Caco-2 (cell line): Measurements from ENCODE around the gene PHKB. TPM values are rescaled to one million over a fixed set of nuclear protein-coding genes. Genes with fewer than 3 reads are reported as not detected.

Experiments used
- BruUV-seq: library from RNA; stranded (reverse); fragments of 400-500 nt; replicated peaks from 2 replicates; lab custom pipeline; 2021; lab: Mats Ljungman, UMichigan
- CTCF ChIA-PET: fragments of 300-600 bp; sonication (Branson Sonifier 250); formaldehyde crosslinking; loops from one replicate; lab custom pipeline; 2022; ENCODE audit warnings: antibody characterized with exemption; lab: Charles Lee
- POLR2A ChIA-PET: fragments of 300-600 bp; sonication (Branson Sonifier 250); formaldehyde crosslinking; loops from one replicate; lab custom pipeline; 2022; ENCODE audit warnings: antibody characterized with exemption; lab: Charles Lee
- DNase-seq, 2 experiments: peaks; one replicate each; pipeline versions ENCODE4 v3.0.0 to v3.0.0-alpha.2; 2020 to 2022
- H3K27me3 ChIP-seq: replicated peaks from 2 replicates; pipeline ENCODE4 v1.6.0; 2011; ENCODE audit warnings: low read length; ENCODE audit not compliant: control insufficient read depth, insufficient read depth
- H3K36me3 ChIP-seq: 2 replicates; pipeline ENCODE4 v1.5.1; 2011; ENCODE audit warnings: low read length; ENCODE audit not compliant: control insufficient read depth, insufficient read depth
- H3K4me1 ChIP-seq: fragments of 250-450 bp; sonication (Bioruptor Pico); 2 replicates; pipeline ENCODE4 v1.5.1; 2020; ENCODE audit warnings: mild to moderate bottlenecking
- H3K4me3 ChIP-seq: 2 replicates; pipeline ENCODE4 v1.5.1; 2011; ENCODE audit warnings: low read depth, mild to moderate bottlenecking, control low read depth, low read length
- H3K9me3 ChIP-seq: fragments of 250-450 bp; sonication (Bioruptor Pico); 2 replicates; pipeline ENCODE4 v1.5.1; 2020; ENCODE audit warnings: mild to moderate bottlenecking, moderate library complexity
- H3K27ac Mint-ChIP-seq: one replicate; pipeline ENCODE4 v1.8.0; 2022; ENCODE audit warnings: mixed read lengths; ENCODE audit not compliant: unreplicated experiment
- H3K27me3 Mint-ChIP-seq: one replicate; pipeline ENCODE4 v1.8.0; 2022; ENCODE audit warnings: mixed read lengths; ENCODE audit not compliant: insufficient read depth, unreplicated experiment
- H3K36me3 Mint-ChIP-seq: one replicate; pipeline ENCODE4 v1.8.0; 2022; ENCODE audit warnings: mild to moderate bottlenecking, mixed read lengths; ENCODE audit not compliant: insufficient read depth, unreplicated experiment
- H3K4me1 Mint-ChIP-seq: one replicate; pipeline ENCODE4 v1.8.0; 2022; ENCODE audit warnings: low read depth, mixed read lengths; ENCODE audit not compliant: unreplicated experiment
- H3K4me3 Mint-ChIP-seq: one replicate; pipeline ENCODE4 v1.8.0; 2022; ENCODE audit warnings: mild to moderate bottlenecking, moderate library complexity, mixed read lengths; ENCODE audit not compliant: unreplicated experiment
- H3K9me3 Mint-ChIP-seq: one replicate; pipeline ENCODE4 v1.8.0; 2022; ENCODE audit warnings: mixed read lengths; ENCODE audit not compliant: unreplicated experiment
- CTCF ChIP-seq, 2 experiments: fragments of 200-600 bp in 1 of 2; IDR thresholded peaks; 1 replicate in 1 of 2; 2 replicates in 1 of 2; pipeline versions ENCODE4 v1.5.1 to v1.8.0; 2011 to 2022; ENCODE audit warnings: antibody characterized with exemption in 1 of 2, control low read depth in 1 of 2, inconsistent platforms in 1 of 2, low read depth in 1 of 2, low read length in 1 of 2, mild to moderate bottlenecking in 1 of 2, moderate library complexity in 1 of 2; ENCODE audit not compliant: insufficient read depth in 1 of 2, severe bottlenecking in 1 of 2, unreplicated experiment in 1 of 2
- intact Hi-C: fragments of 100-400 bp; cut with micrococcal nuclease; formaldehyde crosslinking; loops from one replicate; pipeline ENCODE4 v1.10.0; 2022; ENCODE audit not compliant: unreplicated experiment
- total RNA-seq: library from RNA; stranded (reverse); gene quantifications from 2 replicates; pipeline ENCODE4 v1.2.3, GENCODE V29; 2022

Gene PHKB
- total RNA-seq, 1 experiment from 2014 or later: 74.2 TPM

- H3K27me3 Mint-ChIP-seq: no peaks in the 10 kb centered on the region
- intact Hi-C loops: no loop called here
- peaks cover 3% of the 10 kb centered on the region; the same call in 1 of the 2 replicates for H3K4me1 ChIP-seq
- DNase-seq: no peak
- no peak overlapping the region for H3K4me3 ChIP-seq
- ChIA-PET POLR2A (no interaction called here), CTCF (no interaction called here)
- peaks cover 6% of the 10 kb centered on the region for H3K36me3 Mint-ChIP-seq
- H3K9me3 Mint-ChIP-seq: no peaks in the 10 kb centered on the region
- no peaks in the 10 kb centered on the region for H3K27me3 ChIP-seq
- H3K9me3 ChIP-seq: no peaks in the 10 kb centered on the region
- no peak for TF ChIP-seq CTCF (IDR thresholded peaks at IDR 0.05; ENCODE audit: insufficient read depth in 1 of 2, low read depth in 1 of 2, low read length in 1 of 2, severe bottlenecking in 1 of 2, unreplicated experiment in 1 of 2)
- H3K4me1 Mint-ChIP-seq: peaks cover 4% of the 10 kb centered on the region
- no peak overlapping the region for H3K4me3 Mint-ChIP-seq
- H3K36me3 ChIP-seq: no peaks in the 10 kb centered on the region
- H3K27ac Mint-ChIP-seq: no peak overlapping the region
- no TSS peak for BruUV-seq
Observed at GRCh38 chr16:47473792-47474191, 12.7 kb downstream of the PHKB start.

GRCh38 chr16:47475786-47476185 lies 14.7 kb downstream of the PHKB start:
- Mint-ChIP-seq H3K27me3 (no peaks in the 10 kb centered on the region), H3K27ac (no peak overlapping the region), H3K36me3 (peaks cover 6% of the 10 kb centered on the region), H3K4me1 (no peaks in the 10 kb centered on the region), H3K9me3 (no peaks in the 10 kb centered on the region), H3K4me3 (no peak overlapping the region)
- intact Hi-C loops: no loop called here
- Histone ChIP-seq H3K4me1 (no peaks in the 10 kb centered on the region), H3K27me3 (no peaks in the 10 kb centered on the region), H3K36me3 (no peaks in the 10 kb centered on the region), H3K4me3 (no peak overlapping the region), H3K9me3 (no peaks in the 10 kb centered on the region)
- TF ChIP-seq CTCF (IDR thresholded peaks at IDR 0.05; ENCODE audit: insufficient read depth in 1 of 2, low read depth in 1 of 2, low read length in 1 of 2, severe bottlenecking in 1 of 2, unreplicated experiment in 1 of 2): no peak
- no TSS peak for BruUV-seq
- DNase-seq: no peak
- CTCF ChIA-PET: no interaction called here
- POLR2A ChIA-PET: no interaction called here

- Mint-ChIP-seq H3K4me3 (no peak overlapping the region), H3K9me3 (no peaks in the 10 kb centered on the region), H3K27ac (no peak overlapping the region), H3K27me3 (no peaks in the 10 kb centered on the region), H3K4me1 (no peaks in the 10 kb centered on the region), H3K36me3 (peaks cover 6% of the 10 kb centered on the region)
- BruUV-seq: no TSS peak
- H3K4me1 ChIP-seq: no peaks in the 10 kb centered on the region
- no peaks in the 10 kb centered on the region for H3K27me3 ChIP-seq
- no peak for TF ChIP-seq CTCF (IDR thresholded peaks at IDR 0.05; ENCODE audit: insufficient read depth in 1 of 2, low read depth in 1 of 2, low read length in 1 of 2, severe bottlenecking in 1 of 2, unreplicated experiment in 1 of 2)
- no peak for DNase-seq
- intact Hi-C loops: no loop called here
- H3K4me3 ChIP-seq: no peak overlapping the region
- ChIA-PET CTCF (no interaction called here), POLR2A (no interaction called here)
- no peaks in the 10 kb centered on the region for H3K9me3 ChIP-seq
- no peaks in the 10 kb centered on the region for H3K36me3 ChIP-seq
Observed at GRCh38 chr16:47476654-47477345, 15.7 kb downstream of the PHKB start.
